Stimulated activated CD4-positive, alpha-beta T cell treated with anti-CD3 and anti-CD28 coated beads, TNF-alpha, amount 100 ng/mL, for 4 hours (primary cell): ENCODE results near the gene ZC3HAV1.

Experiments used
- DNase-seq, 3 experiments: peaks; one replicate each; pipeline ENCODE4 v3.0.0-alpha.2; 2020; ENCODE audit warnings: low read depth in 3 of 3

ZC3HAV1 gene

DNA sequence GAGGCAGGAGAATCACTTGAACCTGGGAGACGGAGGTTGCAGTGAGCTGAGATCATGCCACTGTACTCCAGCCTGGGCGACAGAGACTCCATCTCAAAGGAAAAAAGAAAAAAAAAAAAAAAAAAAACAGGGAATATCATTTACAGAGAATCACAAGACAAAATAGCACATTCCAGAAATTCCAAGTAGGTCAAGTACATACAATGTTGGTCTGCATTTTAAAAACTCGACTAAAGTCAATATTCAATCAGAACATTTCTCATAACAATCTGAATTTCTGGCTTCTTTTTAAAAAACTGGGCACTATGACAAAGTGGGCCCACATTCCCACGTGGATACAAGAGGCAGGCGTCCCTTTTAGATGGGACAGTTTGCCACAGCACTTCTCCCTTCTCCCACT, 86.4 kb downstream of the ZC3HAV1 start:
- no peak for DNase-seq

DNA sequence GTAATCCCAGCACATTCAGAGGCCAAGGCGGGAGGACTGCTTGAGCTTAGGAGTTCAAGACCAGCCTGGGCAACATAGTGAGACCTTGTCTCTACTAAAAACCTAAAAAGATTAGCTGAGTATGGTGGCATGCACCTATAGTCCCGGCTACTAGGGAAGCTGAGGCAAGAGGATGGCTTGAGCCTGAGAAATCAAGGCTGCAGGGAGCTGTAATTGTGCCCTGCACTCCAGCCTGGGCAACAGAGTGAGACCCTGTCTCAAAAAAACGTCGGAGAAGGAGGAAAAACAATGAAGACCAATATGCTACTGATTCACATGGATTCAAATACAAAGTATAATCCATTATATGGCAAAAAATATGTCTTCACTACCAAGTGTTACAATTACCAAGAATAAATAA, 87.2 kb downstream of the ZC3HAV1 start:
- DNase-seq, result no peak

DNA sequence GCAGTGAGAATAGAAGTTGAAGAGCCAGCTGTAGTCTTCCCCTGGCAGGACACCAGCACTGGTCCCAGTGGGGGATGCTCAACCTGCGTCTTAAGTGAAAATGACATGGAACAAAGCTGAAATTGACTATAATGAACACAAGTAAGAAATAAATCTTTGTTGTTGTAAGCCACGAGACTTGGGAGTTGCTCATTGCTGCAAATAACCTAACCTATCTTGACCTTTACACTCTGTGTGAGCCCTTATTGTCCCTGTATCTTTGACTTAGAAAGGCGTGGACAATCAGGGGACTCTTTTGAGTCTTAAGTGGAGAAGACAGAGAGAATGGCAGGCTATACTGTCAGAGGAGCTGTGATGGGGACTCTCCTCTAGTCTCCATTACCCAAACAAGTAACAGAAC, 90.6 kb downstream of the ZC3HAV1 start:
- no peak for DNase-seq

DNA sequence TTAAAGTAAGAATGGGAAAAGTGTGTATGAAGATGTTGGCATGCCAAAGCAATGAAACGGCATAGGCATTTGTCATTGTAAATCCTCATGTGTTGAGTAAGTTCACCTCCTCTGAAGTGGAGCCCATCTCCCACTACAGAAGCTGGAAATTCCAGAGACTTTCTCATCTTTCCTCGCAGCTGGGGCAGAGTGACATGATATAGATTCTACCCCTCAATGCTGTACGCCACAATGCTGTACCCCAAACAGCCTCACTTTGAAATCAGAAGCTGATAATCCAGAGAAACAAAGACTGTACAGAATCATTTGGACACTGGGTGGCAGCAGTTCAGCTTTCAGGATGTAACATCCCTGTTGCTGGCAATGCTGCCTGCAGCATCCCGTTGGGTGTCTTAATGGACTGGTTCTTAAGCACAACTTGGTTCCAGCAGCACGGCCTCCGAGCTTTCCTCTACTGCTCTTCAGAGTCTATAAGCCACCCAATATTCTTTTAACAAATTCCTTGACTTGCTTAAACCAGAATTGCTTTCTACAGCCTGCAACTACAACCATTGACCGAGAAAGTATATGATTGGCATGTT, 92.5 kb downstream of the ZC3HAV1 start:
- peak in 2 of 3 experiments; percentile 29 to 31 for DNase-seq

DNA sequence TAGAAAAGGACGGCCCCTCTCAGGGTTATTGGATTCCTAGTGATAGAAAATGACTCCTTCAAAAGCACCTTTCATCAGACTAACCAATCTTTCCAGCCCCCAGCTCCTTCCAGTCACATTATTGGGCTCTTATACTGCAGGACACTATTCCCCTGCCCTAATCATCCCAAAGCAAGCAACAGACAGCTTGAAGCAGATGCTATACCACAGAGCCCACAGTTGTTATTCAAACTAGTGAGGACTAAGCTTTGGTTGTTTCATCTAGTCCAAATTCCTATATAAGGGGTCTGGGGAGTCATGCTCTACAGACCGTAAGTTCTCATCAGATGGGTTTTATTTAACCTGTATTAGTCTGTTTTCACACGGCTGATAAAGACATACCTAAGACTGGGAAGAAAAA, 98.1 kb downstream of the ZC3HAV1 start:
- no peak for DNase-seq

DNA sequence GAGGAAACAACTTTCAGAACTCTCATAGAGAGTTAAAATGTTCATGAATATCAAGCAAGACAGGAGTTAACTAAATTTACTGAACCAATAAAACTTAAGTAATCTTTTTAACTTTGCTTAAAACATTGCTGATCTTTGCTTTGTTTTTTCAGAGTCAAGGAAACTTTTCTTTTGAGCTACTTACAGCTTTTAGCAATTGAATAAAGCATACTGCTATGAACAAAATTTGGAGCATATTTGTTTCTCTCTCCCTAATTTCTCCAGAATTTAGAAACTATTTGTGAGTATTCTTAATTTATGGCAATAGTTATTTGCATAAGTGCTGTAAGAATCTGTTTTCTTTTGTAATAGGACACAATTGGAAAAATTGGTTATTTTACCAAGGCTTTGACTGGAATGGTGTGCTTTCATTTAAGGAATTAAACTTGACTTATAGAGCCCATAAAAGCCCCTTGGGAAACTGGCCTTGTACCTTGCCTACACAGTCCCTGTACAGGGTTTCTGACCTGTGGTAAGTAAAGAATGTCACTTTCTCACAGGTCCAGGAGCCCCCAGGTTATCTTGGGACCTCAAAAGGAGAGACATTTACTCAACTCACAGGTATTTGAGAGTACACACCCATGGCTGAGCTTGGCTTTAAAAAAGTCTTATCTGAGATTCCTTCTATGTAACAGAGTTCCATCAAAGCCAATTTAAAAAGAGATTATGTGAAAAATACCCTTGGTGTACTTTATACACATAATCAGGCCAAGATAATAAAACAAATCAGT, 105.0 kb downstream of the ZC3HAV1 start:
- no peak for DNase-seq

DNA sequence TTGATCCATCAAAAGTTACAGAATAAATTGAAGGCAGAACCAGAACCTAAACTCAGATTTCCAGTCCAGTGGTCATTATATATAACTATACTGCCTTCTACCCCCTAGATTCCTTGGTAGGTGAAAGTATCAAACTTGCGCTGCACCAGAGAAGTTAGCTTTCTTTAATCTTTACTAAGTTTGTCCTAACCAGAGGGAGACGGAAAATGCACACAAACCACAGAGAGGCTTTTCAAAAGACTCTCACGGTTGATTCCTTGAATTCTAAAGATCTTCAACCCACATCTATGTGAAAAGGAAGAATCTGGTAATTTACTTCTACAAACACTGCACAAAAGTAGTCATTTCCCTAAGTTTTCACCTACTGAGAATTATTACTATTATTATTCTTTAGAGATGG, 110.1 kb downstream of the ZC3HAV1 start:
- DNase-seq, result no peak
